Testis (tissue), 3 donors: ENCODE data around the gene ZBTB6. TPM values are rescaled to one million over a fixed set of nuclear protein-coding genes. Genes with fewer than 3 reads are reported as not detected.

Experiments
- DNase-seq: peaks from one replicate; pipeline ENCODE4 v3.0.0-alpha.2; 2019
- H3K27ac ChIP-seq, 2 donors: fragments of 200-600 bp; sonication (generic); one replicate each; pipeline ENCODE4 v1.5.1; 2019
- H3K27me3 ChIP-seq: fragments of 200-600 bp; sonication (generic); one replicate; pipeline ENCODE4 v1.5.1; 2019
- H3K36me3 ChIP-seq: fragments of 200-600 bp; sonication (generic); one replicate; pipeline ENCODE4 v1.5.1; 2017; ENCODE audit warnings: low read depth; ENCODE audit errors: missing control alignments
- H3K4me1 ChIP-seq: fragments of 200-600 bp; sonication (generic); one replicate; pipeline ENCODE4 v1.5.1; 2019
- H3K4me3 ChIP-seq, 2 donors: fragments of 200-600 bp; sonication (generic); one replicate each; pipeline ENCODE4 v1.5.1; 2017 to 2019
- H3K9me3 ChIP-seq: fragments of 200-600 bp; sonication (generic); one replicate; pipeline ENCODE4 v1.5.1; 2017
- POLR2A ChIP-seq: fragments of 450-650 bp; IDR thresholded peaks from one replicate; pipeline ENCODE4 v1.6.1; 2017; ENCODE audit warnings: antibody characterized with exemption, mild to moderate bottlenecking, moderate library complexity
- WGBS, 2 donors: methylation state at CpG; one replicate each; pipeline ENCODE4 v1.1.5; 2018; 5-methylcytosine and 5-hydroxymethylcytosine counted together
- intact Hi-C: fragments of 100-400 bp; cut with DNase I; formaldehyde crosslinking; loops from one replicate; pipeline ENCODE4 v1.15.1; 2023; ENCODE audit warnings: low total_unique reads
- polyA plus RNA-seq: library from polyadenylated mRNA; stranded (reverse); fragments of 350-450 nt; fragmentation: Illumina TruSeq; extraction: RNeasy Lipid Tissue Mini Kit (QIAGEN cat#74804); gene quantifications from one replicate; pipeline ENCODE4 v1.2.3, GENCODE V29; 2014; ENCODE audit warnings: low read depth, low replicate concordance; ENCODE audit not compliant: insufficient read depth
- total RNA-seq, 2 donors: library from RNA; depleted of rRNA; stranded (reverse); fragments of >200 nt; gene quantifications; one replicate each; pipeline ENCODE4 v1.2.3, GENCODE V29; 2016
- TF ChIP-seq, protein P1 (sequence below), 3 experiments: fragments of 450-650 bp in 2 of 3; fragments of 200-600 bp in 1 of 3; sonication (generic) in 1 of 3; IDR thresholded peaks; one replicate each; pipeline ENCODE4 v1.5.1; 2016 to 2019; ENCODE audit warnings: antibody characterized with exemption in 3 of 3, mild to moderate bottlenecking in 2 of 3, moderate library complexity in 1 of 3

The ZBTB6 gene
- total and polyA plus RNA-seq, 3 donors from 2014 or later, result 7.2 to 9.2 (median 9.1) TPM

DNA sequence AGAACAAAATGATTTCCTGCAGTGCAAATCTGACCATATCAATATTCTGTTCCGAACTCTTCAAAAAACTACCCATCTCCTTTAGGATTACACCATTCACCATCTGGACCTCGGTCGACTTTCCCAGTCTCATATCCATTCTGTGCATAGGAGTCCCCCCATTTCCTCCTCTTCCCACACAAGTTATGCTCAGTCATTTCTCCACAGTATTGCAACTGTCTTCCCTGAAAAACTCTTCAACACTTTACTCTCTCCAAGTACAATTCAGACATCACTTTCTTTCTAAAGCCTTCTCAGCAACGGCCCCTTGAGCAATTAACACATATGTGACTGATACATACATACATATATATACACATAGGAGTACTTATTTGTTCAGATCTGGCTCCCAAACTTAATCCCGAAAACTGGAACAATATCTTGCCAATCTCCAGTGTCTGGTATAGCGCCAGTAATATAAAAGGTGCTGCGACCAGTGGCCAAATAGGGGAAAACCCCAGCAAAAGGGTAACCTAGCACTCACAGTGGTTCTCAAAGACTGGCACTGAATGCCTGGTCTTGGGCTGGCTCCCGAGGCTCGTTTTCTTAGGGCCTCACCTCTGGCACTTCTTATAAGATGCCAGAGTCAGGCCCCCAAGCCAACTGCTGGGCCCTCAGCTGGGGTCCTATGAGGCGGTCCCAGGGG lies 17.6 kb upstream of the ZBTB6 start:
- H3K36me3 ChIP-seq, result no peaks in the 10 kb centered on the region
- no peak for DNase-seq
- H3K4me1 ChIP-seq, result peaks cover 14% of the 10 kb centered on the region
- 15 to 19% methylated on average over 10 of the region's 10 CpGs for WGBS, 2 donors
- no peak for TF ChIP-seq POLR2A
- TF ChIP-seq, protein P1, sequence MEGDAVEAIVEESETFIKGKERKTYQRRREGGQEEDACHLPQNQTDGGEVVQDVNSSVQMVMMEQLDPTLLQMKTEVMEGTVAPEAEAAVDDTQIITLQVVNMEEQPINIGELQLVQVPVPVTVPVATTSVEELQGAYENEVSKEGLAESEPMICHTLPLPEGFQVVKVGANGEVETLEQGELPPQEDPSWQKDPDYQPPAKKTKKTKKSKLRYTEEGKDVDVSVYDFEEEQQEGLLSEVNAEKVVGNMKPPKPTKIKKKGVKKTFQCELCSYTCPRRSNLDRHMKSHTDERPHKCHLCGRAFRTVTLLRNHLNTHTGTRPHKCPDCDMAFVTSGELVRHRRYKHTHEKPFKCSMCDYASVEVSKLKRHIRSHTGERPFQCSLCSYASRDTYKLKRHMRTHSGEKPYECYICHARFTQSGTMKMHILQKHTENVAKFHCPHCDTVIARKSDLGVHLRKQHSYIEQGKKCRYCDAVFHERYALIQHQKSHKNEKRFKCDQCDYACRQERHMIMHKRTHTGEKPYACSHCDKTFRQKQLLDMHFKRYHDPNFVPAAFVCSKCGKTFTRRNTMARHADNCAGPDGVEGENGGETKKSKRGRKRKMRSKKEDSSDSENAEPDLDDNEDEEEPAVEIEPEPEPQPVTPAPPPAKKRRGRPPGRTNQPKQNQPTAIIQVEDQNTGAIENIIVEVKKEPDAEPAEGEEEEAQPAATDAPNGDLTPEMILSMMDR (IDR thresholded peaks at IDR 0.05), result no peak
- peak overlapping the region; percentile 72 to 88 for H3K27ac ChIP-seq
- H3K27me3 ChIP-seq, result no peaks in the 10 kb centered on the region
- intact Hi-C loops, result no loop called here
- H3K4me3 ChIP-seq, result peak overlapping the region; percentile 82 to 91
- no peaks in the 10 kb centered on the region for H3K9me3 ChIP-seq

- H3K4me1 ChIP-seq, result peaks cover 12% of the 10 kb centered on the region
- no peak overlapping the region for H3K4me3 ChIP-seq
- no peak overlapping the region for H3K27ac ChIP-seq
- no peaks in the 10 kb centered on the region for H3K36me3 ChIP-seq
- no peaks in the 10 kb centered on the region for H3K9me3 ChIP-seq
- WGBS, 2 donors, result 72 to 85% methylated on average over 1 of the region's 1 CpG
- DNase-seq, result no peak
- TF ChIP-seq, protein P1 (IDR thresholded peaks at IDR 0.05), result no peak
- no peak for TF ChIP-seq POLR2A
- intact Hi-C loops, result no loop called here
- H3K27me3 ChIP-seq, result no peaks in the 10 kb centered on the region
Measured at GRCh38 chr9:122929796-122930354, 16.8 kb upstream of the ZBTB6 start.

DNA sequence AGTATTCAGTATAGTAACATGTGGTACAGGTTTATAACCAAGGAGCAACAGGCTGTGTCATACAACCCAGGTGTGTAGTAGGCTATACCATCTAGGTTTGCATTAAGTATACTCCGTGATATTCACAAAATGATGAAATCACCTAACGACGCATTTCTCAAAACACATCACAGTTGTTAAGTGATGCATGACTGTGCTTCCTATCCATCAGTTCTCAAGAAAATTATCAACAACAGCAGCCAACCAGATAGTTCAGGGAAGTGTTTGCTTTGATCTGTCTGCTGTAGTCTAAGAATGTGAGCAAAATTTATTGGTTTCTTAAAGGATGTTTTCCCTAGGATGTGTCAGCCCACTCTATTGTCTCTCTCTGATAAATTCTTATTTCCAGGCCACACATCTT lies 10.8 kb upstream of the ZBTB6 start:
- no peaks in the 10 kb centered on the region for H3K27me3 ChIP-seq
- H3K36me3 ChIP-seq, result no peaks in the 10 kb centered on the region
- no peak overlapping the region for H3K27ac ChIP-seq
- no peaks in the 10 kb centered on the region for H3K4me1 ChIP-seq
- no peak for DNase-seq
- intact Hi-C loops, result no loop called here
- TF ChIP-seq POLR2A, result no peak
- TF ChIP-seq, protein P1 (IDR thresholded peaks at IDR 0.05), result no peak
- no peaks in the 10 kb centered on the region for H3K9me3 ChIP-seq
- H3K4me3 ChIP-seq, result no peak overlapping the region
- 77 to 85% methylated on average over 3 of the region's 3 CpGs for WGBS, 2 donors

DNA sequence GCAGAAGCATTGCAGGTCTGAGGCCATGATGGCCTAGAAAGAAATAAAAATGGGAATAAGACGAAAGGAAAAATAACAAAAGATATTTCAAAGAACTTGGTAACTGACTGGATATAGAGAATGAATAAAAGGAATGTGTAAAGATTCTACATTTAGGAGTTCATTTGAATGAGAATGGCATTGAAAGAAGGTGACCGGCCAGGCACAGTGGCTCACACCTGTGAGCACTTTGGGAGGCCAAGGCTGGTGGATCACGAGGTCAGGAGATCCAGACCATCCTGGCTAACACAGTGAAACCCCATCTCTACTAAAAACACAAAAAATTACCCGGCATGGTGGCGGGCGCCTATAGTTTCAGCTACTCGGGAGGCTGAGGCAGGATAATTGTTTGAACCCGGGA lies 9.6 kb upstream of the ZBTB6 start:
- TF ChIP-seq, protein P1 (IDR thresholded peaks at IDR 0.05), result no peak
- TF ChIP-seq POLR2A, result no peak
- H3K4me1 ChIP-seq, result no peaks in the 10 kb centered on the region

DNA sequence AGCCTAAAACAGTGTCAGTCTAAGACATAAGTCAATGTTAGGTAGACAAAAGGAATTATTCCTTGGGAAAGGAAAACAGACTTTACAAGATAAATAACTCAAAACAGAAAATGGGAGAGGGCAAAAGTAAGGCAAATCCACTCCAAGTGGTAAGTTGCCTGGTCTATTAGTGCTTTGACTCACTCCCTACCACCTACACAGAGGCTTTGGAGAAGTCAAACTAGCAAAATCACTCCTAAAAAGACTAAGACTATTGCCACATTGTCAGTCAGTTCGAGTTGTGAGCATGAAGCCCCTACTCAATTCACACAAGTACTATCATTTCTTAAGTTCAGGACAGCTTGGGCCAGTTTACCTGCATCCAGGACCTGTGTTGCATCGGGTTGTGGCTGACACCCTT lies 5.2 kb upstream of the ZBTB6 start:
- no peak for DNase-seq
- 86 to 90% methylated on average over 2 of the region's 2 CpGs for WGBS, 2 donors
- H3K9me3 ChIP-seq, result no peaks in the 10 kb centered on the region
- TF ChIP-seq POLR2A, result no peak
- TF ChIP-seq, protein P1 (IDR thresholded peaks at IDR 0.05), result no peak
- H3K27me3 ChIP-seq, result no peaks in the 10 kb centered on the region
- intact Hi-C loops, result no loop called here
- no peak overlapping the region for H3K27ac ChIP-seq
- H3K4me3 ChIP-seq, result no peak overlapping the region
- no peaks in the 10 kb centered on the region for H3K4me1 ChIP-seq
- no peaks in the 10 kb centered on the region for H3K36me3 ChIP-seq

More for the DNA sequence above, 9.6 kb upstream of the ZBTB6 start:
- Histone ChIP-seq H3K36me3 (no peaks in the 10 kb centered on the region), H3K4me3 (no peak overlapping the region), H3K27me3 (no peaks in the 10 kb centered on the region), H3K9me3 (no peaks in the 10 kb centered on the region), H3K27ac (no peak overlapping the region)
- intact Hi-C loops, result no loop called here
- 83 to 89% methylated on average over 8 of the region's 8 CpGs for WGBS, 2 donors
- no peak for DNase-seq
